Cardiac muscle cell (in vitro differentiated cells and primary cell): ENCODE measurements around the gene HTR3B. TPM values are rescaled to one million over a fixed set of nuclear protein-coding genes. Genes with fewer than 3 reads are reported as not detected.
A peak's percentile ranks its signal among the peaks of the same experiment; 100 is the strongest.

Experiments
- DNase-seq, 2 donors: peaks; one replicate each; pipeline versions ENCODE4 v3.0.0 to v3.0.0-alpha.2; 2010 to 2017; ENCODE audit warnings: low read depth in 1 of 2, low spot score in 1 of 2
- H3K27ac ChIP-seq: fragments of 200-600 bp; sonication (generic); 2 replicates; pipeline ENCODE4 v1.5.1; 2016
- H3K27me3 ChIP-seq: fragments of 200-600 bp; sonication (generic); 2 replicates; pipeline ENCODE4 v1.6.0; 2016; ENCODE audit warnings: control low read depth
- H3K36me3 ChIP-seq: fragments of 200-600 bp; sonication (generic); 2 replicates; pipeline ENCODE4 v1.5.1; 2016; ENCODE audit warnings: control low read depth
- H3K4me1 ChIP-seq: fragments of 200-600 bp; sonication (generic); 2 replicates; pipeline ENCODE4 v1.8.1; 2017; ENCODE audit warnings: low read depth, mild to moderate bottlenecking, mixed run types
- H3K4me3 ChIP-seq: fragments of 200-600 bp; sonication (generic); 2 replicates; pipeline ENCODE4 v1.5.1; 2016; ENCODE audit warnings: mild to moderate bottlenecking
- H3K9me3 ChIP-seq: fragments of 200-600 bp; sonication (generic); 2 replicates; pipeline ENCODE4 v1.5.1; 2017; ENCODE audit warnings: low read depth, mild to moderate bottlenecking, control low read depth
- polyA plus RNA-seq: library from polyadenylated mRNA; unstranded; fragments of >200 nt; fragmentation: Nextera tagmentation; extraction: Ambion mirVana; gene quantifications from 2 replicates; pipeline ENCODE4 v1.2.1, GENCODE V29; 2016
- total RNA-seq: library from RNA; depleted of rRNA; stranded (reverse); fragments of >200 nt; gene quantifications from 2 replicates; pipeline ENCODE4 v1.2.3, GENCODE V29; 2016
- TF ChIP-seq, protein P1 (sequence below): IDR thresholded peaks from 2 replicates; pipeline ENCODE4 v1.5.1; 2012; ENCODE audit warnings: low read depth, mild to moderate bottlenecking, low read length

Gene HTR3B
- total and polyA plus RNA-seq, 2 experiments from 2014 or later: not detected

DNA sequence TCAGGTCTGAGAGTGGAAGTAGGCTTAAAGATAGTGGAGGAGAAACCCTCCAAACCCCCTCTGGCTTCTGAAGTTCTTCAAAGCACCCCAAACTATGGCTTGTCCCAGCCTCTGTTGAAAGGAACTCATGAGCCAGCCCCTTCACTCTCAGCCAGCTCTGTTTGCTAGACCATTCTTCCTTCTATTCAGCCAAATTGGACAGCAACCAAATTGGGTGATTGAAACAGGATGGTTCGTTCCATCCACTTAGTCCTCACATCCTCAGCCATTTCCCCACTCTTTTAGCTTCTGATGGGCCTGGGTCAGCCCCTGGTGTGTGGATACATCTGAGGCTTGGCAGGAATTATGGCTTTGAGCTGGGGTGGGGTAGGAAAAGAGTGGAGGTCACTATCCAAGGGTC lies 74.8 kb downstream of the HTR3B start:
- Histone ChIP-seq H3K36me3 (no peaks in the 10 kb centered on the region), H3K27ac (no peak overlapping the region), H3K4me1 (peaks cover 5% of the 10 kb centered on the region), H3K27me3 (no peaks in the 10 kb centered on the region), H3K9me3 (no peaks in the 10 kb centered on the region), H3K4me3 (no peak overlapping the region)
- TF ChIP-seq, protein P1, sequence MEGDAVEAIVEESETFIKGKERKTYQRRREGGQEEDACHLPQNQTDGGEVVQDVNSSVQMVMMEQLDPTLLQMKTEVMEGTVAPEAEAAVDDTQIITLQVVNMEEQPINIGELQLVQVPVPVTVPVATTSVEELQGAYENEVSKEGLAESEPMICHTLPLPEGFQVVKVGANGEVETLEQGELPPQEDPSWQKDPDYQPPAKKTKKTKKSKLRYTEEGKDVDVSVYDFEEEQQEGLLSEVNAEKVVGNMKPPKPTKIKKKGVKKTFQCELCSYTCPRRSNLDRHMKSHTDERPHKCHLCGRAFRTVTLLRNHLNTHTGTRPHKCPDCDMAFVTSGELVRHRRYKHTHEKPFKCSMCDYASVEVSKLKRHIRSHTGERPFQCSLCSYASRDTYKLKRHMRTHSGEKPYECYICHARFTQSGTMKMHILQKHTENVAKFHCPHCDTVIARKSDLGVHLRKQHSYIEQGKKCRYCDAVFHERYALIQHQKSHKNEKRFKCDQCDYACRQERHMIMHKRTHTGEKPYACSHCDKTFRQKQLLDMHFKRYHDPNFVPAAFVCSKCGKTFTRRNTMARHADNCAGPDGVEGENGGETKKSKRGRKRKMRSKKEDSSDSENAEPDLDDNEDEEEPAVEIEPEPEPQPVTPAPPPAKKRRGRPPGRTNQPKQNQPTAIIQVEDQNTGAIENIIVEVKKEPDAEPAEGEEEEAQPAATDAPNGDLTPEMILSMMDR: no peak
- DNase-seq: peak in 1 of 2 donors; percentile 9

DNA sequence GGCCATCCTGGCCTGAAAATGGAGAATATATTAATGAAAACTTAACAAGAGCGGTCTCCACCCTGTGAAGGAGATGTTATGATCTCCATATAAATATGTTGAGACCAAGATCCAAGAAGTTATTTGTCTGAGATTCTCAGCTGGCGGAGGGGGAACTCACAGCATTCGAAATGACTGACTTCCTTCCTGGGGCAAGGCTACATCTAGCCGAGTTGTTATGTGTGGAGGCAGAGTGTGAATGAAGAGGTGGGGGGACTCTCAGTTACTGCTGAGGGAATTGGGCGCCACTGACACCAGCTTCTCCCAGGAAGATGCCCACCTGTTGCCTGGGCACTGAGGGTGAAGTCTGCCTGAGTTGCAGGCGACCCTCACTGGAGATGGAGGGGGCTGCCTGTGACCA lies 76.2 kb downstream of the HTR3B start:
- Histone ChIP-seq H3K4me1 (no peaks in the 10 kb centered on the region), H3K27me3 (no peaks in the 10 kb centered on the region), H3K4me3 (no peak overlapping the region), H3K27ac (no peak overlapping the region), H3K9me3 (no peaks in the 10 kb centered on the region), H3K36me3 (no peaks in the 10 kb centered on the region)
- no peak for DNase-seq
- TF ChIP-seq, protein P1: no peak

DNA sequence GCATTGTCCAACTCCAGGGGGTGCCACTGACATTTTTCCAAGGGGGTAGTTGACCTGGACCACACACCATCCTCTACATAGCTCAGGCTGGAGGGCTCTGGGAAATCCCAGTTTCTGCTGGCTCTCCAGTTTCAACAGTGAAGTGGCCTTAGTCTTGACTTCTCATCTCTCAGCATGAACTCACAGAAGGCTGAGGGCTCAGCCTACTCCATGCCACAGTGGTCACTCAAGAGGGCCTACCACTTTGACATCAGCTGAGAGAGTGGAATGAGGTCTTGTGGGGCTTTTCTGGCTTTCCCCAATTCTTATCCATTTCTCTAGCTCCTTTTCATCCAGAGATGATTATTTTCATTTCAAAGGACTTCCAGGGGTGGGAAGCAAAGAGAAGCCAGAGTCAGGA lies 77.7 kb downstream of the HTR3B start:
- no peak overlapping the region for H3K27ac ChIP-seq
- H3K4me1 ChIP-seq: no peaks in the 10 kb centered on the region
- TF ChIP-seq, protein P1: no peak
- H3K27me3 ChIP-seq: no peaks in the 10 kb centered on the region
- H3K36me3 ChIP-seq: no peaks in the 10 kb centered on the region
- H3K9me3 ChIP-seq: no peaks in the 10 kb centered on the region
- DNase-seq: no peak
- H3K4me3 ChIP-seq: no peak overlapping the region

DNA sequence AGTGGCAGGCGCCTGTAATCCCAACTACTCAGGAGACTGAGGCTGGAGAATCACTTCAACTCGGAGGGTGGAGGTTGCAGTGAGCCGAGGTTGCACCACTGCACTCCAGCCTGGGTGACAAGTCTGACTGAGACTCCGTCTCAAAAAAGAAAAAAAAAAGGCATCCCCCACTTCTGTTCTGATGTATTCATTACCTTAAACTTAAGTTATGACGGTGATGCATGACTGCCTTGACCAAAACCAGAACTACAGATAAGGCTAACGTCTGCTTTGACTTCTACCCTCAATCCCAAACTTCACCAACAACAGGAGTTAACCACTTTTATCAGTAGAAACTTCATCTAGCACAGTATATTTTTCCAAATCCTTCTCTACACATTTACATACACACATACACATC lies 80.2 kb downstream of the HTR3B start:
- TF ChIP-seq, protein P1: no peak
- H3K36me3 ChIP-seq: no peaks in the 10 kb centered on the region
- H3K4me1 ChIP-seq: no peaks in the 10 kb centered on the region
- no peaks in the 10 kb centered on the region for H3K27me3 ChIP-seq
- no peak for DNase-seq
- no peaks in the 10 kb centered on the region for H3K9me3 ChIP-seq
- no peak overlapping the region for H3K4me3 ChIP-seq
- H3K27ac ChIP-seq: no peak overlapping the region

DNA sequence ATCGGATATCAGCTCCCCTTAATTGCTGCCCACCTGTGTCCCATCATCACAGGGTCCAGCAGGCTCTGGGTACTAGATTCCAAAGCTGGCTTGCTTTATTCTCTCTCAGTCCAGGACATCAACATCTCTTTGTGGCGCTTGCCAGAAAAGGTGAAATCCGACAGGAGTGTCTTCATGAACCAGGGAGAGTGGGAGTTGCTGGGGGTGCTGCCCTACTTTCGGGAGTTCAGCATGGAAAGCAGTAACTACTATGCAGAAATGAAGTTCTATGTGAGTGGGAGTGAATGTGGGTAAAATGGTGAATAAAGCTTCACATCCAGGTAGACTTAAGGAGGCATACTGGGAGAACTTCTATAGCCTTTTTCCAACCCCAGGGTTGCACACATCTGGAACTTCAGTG lies 81.3 kb downstream of the HTR3B start:
- TF ChIP-seq, protein P1: no peak
- no peak overlapping the region for H3K4me3 ChIP-seq
- no peaks in the 10 kb centered on the region for H3K4me1 ChIP-seq
- H3K27ac ChIP-seq: no peak overlapping the region
- no peaks in the 10 kb centered on the region for H3K36me3 ChIP-seq
- no peak for DNase-seq
- no peaks in the 10 kb centered on the region for H3K9me3 ChIP-seq
- no peaks in the 10 kb centered on the region for H3K27me3 ChIP-seq
